ENCODE results near the gene ZDHHC11B.
"Not testable (repeated sequence)": the region's sequence is repeated elsewhere in the genome, so short reads cannot be mapped to it uniquely, and the experiment has no call there.

Gene ZDHHC11B

GRCh38 chr5:751992-752391, 32.5 kb downstream of the ZDHHC11B start:
- not testable (repeated sequence) for DNase-seq

DNA sequence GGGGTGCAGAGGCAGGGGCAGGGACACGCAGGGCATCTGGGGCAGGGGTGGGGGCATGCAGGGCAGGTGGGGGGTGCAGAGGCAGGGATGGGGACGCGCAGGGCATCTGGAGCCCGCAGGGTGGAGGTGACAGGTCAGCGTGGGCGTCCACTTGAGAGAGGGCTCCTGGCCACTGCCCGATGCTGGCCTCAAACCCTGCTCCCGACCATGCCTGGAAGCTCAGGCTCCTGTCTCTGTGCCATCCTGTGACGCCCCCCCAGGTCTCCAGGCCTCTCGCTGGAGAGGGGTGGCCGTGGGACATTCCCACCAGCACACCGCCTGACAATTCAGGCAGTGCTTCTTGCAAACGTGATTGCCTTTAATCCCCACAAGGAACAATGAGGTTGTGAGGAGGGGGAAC, 33.0 kb downstream of the ZDHHC11B start:
- no peak for DNase-seq

GRCh38 chr5:750226-750625, 34.3 kb downstream of the ZDHHC11B start:
- DNase-seq = not testable (repeated sequence)

- no peak for DNase-seq
Measured at GRCh38 chr5:749101-749670, 35.3 kb downstream of the ZDHHC11B start.

GRCh38 chr5:748011-748980, 36.2 kb downstream of the ZDHHC11B start:
- not testable (repeated sequence) for DNase-seq

GRCh38 chr5:747303-747844, 37.2 kb downstream of the ZDHHC11B start:
- not testable (repeated sequence) for DNase-seq

GRCh38 chr5:746258-746761, 38.2 kb downstream of the ZDHHC11B start:
- DNase-seq = no peak

DNA sequence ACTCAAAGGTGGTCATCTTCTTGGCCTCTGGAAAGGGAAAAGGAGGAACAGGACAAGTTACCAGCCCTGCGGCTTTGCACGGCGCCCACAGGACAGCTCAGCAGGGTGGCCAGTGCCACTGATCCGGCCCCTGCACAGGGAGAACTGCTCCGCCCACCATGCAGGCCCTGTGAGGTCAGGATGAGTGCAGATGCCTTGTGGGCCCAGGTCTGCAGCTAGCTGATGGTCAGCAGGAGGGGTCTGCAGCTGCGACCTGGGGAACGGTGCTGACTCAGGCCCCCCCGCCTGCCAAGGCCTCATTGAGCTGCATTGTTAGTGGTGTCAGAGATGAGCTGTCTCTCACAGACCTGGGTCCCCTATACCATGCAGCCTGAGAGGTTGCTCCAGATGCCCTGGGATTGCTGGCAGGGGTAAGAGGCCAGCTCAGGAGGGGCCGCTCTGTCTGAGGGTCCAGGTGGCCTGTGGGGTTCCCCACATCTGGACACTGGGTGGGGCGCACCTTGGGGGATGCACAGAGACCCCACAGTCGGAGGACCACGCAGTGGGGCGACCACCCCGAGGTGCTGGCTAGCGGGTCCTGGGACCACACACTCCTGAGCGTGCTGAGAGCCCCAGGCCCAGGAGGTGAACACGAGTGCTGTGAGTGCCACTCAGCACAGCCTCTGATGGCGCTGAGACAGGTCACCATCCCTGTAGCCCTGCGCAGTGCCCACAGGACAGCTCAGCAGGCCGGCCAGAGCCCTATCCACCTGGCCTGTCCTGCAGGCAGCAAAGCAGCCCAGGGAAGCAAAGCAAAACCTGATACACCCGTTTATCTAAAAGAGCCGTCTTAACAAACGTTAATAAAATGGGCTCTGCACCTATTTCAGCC, 39.0 kb downstream of the ZDHHC11B start:
- not testable (repeated sequence) for DNase-seq

DNA sequence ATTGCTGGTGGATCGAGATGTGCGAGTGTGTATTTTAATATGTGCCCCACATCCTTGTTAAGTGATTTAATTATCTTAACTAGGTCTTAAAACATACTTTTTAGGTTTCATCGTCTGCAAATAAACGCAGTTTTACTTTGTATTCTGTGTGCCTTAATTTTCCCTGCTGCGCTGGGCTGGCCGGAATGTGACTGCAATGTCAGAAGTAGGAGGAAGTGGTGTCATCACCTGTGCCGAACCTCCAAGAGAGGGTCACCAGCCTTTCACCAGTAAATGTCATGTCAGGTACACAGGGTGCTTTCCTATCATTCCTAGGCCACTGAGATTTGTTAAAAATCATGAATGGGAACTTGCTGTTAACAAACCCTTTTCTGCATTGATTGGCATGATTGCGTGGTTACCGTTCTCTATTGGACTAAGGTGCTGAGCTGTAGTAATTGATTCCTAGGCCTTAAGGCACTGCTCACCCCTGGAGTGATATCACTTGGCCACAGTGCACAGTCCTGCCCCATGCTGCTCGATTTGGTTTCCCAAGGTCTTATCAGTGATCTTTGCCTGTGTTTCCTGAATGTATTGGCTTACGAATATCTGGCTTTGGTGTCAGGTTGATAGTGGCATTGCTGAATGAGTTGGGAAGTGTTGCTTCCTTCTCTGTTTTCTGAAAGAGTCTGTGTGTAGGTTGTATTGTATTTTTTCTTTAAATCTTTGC, 40.7 kb downstream of the ZDHHC11B start:
- not testable (repeated sequence) for DNase-seq

DNA sequence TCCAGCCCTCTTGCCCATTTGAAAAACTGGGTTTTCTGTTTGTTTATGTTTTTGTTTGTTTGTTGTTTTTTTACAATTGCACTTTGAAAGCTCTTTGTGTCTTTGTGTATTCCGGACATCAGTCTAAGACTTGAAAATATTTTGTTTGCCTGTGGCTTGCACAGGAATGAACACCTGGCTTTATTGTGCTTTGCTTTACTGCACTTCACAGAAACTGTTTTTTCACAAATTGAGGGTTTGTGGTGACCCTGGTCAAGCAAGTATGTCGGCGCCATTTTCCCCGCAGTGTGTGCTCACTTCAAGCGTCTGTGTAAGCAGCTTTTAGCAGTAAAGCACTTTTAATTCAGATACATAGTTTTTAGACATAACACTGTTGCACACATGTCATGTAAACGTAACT, 42.3 kb downstream of the ZDHHC11B start:
- not testable (repeated sequence) for DNase-seq

DNA sequence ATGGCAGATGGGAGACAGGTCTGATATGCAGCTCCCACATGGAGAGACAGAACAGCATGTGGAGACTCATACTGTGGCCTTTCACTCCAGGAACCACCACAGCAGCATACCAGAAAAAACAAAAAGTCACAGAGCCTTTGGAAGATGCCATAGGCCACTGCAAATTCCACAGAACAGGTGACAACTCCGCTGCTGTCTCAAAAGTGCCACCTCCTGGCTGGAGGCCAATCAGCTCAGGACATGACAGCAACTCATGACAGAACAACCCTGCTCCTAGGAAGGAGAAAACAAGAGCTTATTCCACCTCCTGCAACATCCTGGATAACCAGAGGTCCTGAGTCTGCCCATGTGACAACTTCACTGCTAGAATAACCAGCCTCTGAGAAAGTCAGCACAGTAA, 50.4 kb downstream of the ZDHHC11B start:
- DNase-seq = not testable (repeated sequence)

DNA sequence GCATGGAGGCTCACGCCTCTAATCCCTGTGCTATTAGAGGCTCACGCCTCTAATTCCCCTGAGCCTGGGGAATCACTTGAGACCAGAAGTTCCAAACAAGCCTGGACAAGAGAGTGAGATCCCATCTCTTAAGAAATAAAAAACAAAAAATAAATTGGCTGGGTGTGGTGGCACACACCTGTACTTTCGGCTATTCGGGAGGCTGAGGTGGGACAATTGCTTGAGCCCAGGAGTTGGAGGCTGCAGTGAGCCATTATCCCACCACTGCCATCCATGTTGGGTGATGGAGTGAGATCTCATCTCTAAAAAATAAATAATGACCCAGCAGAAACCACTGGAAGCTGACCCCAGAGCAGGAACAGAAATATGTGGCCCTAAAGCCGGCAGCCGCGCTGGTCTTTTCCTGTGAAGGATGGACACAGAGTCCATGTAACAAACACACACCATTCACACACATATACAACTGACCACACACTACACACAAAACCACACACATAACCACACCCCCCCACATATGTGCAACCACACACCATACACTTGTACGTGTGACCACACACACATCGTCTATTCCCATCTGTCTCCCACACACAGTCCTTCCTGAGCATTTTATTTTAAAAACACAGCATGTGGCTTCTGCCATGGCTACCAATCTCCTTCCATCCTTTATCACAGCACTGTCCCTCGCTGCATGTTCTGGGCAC, 51.6 kb downstream of the ZDHHC11B start:
- DNase-seq = not testable (repeated sequence)

- DNase-seq = not testable (repeated sequence)
Measured at GRCh38 chr5:729225-729624, 55.3 kb downstream of the ZDHHC11B start.

DNA sequence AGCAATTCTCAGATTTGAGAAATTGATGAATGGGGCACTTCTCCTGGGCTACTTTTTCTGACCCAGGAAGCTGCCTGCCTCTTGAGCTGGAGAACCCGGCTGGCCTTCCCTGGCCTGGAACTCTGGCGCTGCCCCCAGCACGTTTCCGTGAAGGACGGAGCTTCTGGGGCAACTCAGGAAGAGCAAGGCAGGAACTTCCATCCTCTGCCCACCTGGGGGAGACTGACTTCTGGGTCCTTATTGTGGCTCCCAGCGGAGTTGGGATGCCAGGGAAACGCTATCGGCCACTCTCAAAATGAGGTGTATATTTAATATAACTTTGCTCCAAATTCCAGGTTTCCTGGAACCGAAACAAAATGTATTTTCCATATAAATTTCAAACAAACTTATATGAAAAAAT, 57.4 kb downstream of the ZDHHC11B start:
- DNase-seq = not testable (repeated sequence)

GRCh38 chr5:723865-724264, 60.7 kb downstream of the ZDHHC11B start:
- DNase-seq = not testable (repeated sequence)

GRCh38 chr5:723309-723708, 61.2 kb downstream of the ZDHHC11B start:
- DNase-seq = not testable (repeated sequence)

DNA sequence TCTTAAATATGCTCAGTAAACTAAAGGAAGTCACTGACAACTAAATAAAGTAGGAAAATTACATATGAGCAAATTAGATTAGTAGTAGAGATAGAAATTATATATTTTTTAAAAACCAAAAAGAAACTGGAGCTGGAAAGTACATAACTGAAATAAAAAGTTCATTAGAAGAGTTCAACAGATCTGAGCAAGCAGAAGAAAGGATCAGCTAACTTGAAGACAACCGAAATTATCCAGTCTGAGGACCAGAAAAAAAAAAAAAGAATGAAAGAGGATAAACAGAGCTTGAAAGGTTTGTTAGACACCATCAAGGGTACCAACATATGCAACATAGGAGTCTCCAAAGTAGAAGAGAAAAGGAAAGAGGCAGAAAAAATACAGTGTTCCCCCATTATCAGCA, 65.2 kb downstream of the ZDHHC11B start:
- not testable (repeated sequence) for DNase-seq

DNA sequence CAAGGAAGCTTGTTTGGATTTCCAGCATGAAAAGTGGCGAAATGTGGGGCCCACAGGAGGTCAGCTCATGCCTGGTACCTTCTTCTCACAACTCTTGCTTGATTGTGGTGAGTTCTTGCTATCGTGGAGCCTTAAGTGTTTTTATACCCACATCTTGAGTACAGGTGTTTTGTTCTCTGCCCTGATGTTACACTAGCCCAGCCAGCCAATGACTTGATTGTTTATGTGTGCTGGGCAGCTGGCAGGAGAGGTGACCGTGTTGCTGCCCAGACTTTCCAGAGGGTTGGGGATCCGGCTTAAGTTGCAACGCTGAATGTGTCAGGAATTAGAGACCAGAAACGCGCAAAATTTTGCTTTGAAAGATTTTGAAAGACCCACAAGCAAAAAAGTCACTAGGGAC, 67.4 kb downstream of the ZDHHC11B start:
- no peak for DNase-seq

GRCh38 chr5:716740-717139, 67.8 kb downstream of the ZDHHC11B start:
- not testable (repeated sequence) for DNase-seq

DNA sequence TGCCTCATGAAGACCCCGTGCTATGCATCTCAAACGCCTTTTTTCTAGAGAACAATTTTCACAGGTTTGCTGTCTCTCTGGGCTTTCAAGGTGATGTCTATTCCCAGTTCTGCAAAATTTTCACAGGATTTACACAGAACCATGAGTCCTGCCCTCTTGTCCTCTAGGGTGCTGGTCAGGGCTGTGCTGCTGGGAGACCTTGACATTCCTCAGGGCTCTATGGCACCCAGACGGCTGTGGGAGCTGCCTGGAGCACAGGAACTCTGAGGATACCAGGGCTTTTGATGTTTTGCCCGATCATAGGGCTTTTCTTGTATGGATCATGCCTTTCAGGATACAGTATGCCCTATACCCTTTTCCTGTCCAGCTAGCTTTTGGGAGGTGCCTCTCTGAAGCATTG, 68.9 kb downstream of the ZDHHC11B start:
- not testable (repeated sequence) for DNase-seq
